Activated naive CD4-positive, alpha-beta T cell treated with Interleukin-2 at 50 U/mL for 16 hours (primary cell): Measurements from ENCODE around the gene CSRP1.
A peak's percentile ranks its signal among the peaks of the same experiment; 100 is the strongest.
"Not testable (repeated sequence)": the region's sequence is repeated elsewhere in the genome, so short reads cannot be mapped to it uniquely, and the experiment has no call there.

Experiments used
- DNase-seq: peaks from one replicate; pipeline ENCODE4 v3.0.0-alpha.2; 2020

The CSRP1 gene

DNA sequence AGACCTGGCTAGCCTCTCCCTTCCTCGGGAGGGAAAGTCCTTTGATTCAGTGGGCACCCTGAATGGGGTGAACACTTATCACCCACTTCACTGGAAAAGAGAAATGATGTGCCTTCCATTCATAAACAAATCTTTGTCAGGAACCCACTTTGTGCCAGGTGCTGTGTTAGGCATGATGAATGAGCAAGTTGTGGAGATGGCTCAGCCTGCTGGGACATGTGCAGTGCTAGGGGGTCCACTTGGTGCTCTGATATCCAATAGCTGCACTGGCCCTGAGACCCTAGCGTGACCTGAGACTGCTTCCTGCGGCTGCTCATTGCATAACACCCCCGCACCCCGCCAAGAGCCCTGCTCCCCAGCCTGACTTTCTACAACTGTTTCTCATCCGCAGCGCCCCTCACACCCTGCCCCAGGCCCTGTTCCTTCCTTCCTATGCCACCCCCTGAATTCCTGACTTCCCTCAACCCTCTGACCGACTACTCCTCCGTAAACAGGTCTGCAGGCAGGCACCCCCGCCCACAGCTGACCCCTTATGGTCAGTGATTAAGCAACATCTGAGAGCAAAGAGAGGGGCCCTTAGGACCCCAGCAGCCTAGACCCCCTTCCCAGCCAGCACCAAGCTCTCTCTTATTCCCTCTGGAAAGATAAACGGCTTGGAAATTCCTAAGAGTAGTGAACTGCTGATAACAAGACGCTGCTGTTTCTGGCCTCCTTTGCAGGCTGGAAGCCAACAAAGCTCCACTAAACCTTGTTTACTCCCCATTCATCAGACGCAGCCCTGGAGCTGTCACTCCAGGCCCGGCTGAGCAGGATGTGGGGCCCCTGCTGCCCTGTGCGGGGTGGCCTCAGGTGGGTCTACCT is 12.9 kb downstream of the CSRP1 start:
- DNase-seq = no peak

- not testable (repeated sequence) for DNase-seq
Measured at GRCh38 chr1:201493026-201493656, 13.8 kb downstream of the CSRP1 start.

GRCh38 chr1:201491896-201492511 is 14.9 kb downstream of the CSRP1 start:
- no peak for DNase-seq

- DNase-seq = no peak
Measured at GRCh38 chr1:201490708-201491131, 16.2 kb downstream of the CSRP1 start.

DNA sequence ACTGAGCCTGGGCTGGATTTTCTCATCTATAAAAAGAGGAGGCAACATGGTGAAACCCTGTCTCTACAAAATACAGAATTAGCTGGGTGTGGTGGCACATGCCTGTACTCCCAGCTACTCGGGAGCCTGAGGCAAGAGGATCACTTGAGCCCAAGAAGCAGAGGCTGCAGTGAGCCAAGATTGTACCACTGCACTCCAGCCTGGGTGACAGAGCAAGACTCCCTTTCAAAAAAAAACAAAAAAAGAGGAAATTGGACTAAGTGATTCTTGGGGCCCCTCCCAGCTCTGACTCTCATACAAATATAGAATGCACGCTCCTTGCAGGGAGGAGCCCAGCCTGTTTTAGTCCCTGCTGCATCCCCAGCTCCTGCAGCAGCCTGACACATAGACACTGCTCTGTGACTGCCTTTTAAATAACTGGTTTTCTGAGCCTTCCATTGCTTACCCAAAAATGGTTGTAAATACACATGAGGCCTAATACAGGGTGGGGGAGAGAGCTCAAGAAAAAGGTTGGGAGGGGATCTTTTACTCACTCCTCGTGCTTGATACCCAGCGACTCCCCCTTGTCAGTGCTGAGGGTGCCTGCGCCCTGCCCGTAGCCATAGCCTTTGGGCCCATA is 17.2 kb downstream of the CSRP1 start:
- DNase-seq = no peak

DNA sequence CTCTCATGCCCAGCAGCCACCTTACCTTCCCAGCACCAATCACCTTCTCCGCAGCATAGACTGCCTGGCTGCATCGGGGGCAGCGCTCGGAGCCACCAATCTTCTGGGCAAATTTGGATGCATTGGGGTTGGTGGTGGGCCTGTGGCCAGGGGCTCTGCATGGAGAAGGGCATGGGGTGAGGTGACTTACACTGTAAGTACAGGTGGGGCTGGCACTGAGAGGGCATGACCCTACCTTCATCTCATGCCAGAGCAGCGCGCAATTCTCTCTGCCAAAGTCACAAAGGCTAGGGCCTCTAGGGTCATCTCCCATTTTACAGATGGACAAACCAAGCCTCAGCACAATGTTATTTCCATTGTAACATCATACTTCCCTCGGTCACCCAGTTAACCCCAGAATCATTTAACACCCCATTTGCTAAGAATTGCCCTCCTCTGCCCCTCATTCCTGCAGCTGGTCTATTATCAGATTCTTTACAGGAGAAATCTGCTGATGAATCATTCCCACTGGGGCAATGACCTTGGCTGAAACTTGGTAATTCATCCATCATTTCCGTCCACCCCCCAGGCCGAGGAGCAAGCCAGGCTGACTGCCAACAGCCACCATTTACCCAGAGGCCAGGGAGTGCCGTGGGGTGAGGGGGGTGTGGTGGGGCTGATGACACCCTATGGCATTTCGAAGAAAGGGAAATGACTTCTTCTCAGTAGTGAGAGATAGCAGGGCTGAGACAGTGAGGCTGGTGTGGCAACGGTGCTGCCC is 17.9 kb downstream of the CSRP1 start:
- no peak for DNase-seq

- no peak for DNase-seq
Measured at GRCh38 chr1:201487742-201488141, 19.2 kb downstream of the CSRP1 start.

DNA sequence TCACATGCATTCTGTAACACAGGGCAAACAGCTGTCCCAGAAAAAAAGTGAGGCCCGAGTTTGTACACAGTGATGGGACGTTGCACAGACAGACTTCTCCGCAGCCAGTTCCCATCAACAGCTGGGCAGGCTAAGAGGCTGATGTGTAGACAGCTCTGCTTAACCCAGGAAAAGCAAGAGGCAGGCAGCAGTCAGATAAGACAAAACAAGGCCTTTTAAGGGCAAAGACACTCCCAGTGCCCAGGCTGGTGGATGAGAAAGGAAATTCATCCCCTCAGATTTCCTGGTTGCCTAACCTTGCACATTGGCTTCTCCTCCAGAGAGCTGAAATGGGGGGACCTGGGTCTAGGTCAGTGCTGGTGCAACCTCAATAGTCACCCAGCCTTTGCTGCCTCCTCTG is 20.7 kb downstream of the CSRP1 start:
- no peak for DNase-seq

DNA sequence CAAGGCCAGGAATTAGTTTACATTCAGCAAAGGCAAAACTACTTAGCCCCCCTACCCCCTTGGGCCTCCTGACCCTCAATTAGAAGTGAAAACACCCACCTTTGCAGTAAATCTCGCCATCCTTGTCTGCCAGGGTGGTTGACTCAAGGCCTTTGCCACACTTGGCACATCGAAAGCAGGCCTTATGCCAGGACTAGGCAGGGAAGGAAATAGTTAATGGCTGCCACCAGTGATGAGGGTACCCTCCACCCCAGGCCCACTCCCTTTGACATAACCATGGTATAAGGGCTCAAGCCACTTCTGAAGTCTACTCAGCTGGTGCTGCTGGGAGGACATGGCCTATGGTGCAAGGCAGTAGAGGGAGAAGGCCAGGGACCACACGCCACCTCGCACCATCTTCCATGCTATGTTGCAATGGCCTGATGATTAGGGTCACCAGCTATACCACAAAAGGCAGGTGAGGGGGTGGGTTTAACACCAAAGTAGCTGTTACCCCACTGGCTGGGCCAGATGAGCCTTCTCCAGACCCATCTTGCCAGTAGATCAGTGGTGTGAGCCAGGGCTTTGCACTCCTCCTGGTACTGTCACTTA is 21.6 kb downstream of the CSRP1 start:
- DNase-seq = no peak

DNA sequence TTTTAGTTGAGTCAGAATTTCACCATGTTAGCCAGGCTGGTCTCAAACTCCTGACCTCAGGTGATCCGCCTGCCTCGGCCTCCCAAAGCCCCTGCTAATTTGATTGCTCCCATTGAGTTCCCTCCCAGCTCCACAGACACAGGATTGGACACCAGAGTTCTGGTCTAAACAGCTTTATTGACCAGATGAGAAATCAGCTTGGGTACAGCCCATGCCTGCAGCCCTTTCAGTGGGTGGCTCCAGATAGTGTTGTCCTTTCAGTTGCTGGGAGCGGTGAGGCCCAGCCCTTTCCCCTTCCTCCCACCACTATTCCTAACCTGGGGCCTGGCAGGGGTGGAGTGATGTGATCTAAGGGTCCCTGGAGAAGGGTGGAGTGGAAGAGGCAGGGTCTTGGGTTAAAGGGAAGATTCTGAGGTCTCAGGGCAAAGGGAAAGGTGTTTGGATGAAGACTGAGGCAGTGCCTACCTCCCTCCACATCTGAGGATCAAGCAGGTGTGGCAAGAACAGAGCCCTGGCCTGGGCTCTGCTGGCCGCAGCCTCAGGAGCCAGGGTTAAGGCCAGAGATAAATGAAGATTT is 23.5 kb downstream of the CSRP1 start:
- DNase-seq = no peak

GRCh38 chr1:201482755-201483154 is 24.2 kb downstream of the CSRP1 start:
- no peak for DNase-seq

DNA sequence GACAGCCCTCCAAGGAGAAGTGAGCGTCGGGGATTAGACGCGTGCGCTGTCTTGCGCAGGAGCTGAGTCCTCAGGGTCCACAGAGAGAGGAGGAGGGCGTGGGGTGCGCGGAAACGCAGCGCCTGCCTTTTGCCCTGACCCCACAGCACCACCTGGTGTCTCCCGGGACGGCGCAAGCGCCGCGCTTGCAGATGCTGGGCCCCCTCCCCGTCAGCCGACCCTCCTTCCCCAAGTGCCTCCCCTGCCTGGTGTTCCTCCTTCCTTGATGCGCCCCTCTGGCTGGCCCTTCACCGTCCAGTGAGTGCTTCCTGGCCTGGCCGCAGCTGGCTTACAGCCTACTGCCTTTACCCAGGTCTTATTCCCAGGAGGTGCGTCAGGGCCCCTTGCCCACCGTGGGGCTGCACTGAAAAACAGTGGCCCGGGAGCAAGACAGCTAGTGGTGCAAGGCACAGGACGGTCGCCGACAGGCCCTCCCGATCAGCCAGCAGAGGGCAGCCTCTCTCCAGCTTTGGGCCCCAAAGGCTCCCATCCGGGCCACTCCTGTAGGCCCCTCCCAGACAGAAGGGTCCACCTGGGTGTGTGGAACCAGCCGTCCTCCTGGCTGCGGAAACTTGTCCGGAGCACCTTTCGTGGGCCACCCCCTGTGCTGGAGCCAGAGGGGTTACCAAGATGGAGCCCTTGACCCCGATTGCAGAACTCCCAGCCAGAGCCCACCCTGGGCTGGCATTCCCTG is 25.0 kb downstream of the CSRP1 start:
- peak; percentile 85 for DNase-seq

DNA sequence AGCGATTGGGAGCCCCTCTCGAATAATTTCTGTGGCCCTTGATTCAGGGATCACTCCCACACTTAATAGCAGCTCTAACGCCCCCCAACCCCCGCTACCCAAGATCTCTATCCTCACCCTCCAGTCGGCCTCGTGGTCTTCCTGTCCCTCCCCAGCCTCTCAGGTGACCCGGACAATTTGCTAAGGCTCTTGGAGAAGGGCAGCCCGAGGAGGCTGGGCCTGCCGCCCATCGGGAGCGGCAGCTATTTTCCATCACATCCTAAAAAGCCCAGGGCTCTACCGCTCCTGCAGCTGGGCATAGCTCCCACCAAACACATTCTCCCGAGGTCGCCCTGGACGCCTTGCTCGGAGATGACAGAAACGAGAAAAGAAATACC is 25.9 kb downstream of the CSRP1 start:
- no peak for DNase-seq

DNA sequence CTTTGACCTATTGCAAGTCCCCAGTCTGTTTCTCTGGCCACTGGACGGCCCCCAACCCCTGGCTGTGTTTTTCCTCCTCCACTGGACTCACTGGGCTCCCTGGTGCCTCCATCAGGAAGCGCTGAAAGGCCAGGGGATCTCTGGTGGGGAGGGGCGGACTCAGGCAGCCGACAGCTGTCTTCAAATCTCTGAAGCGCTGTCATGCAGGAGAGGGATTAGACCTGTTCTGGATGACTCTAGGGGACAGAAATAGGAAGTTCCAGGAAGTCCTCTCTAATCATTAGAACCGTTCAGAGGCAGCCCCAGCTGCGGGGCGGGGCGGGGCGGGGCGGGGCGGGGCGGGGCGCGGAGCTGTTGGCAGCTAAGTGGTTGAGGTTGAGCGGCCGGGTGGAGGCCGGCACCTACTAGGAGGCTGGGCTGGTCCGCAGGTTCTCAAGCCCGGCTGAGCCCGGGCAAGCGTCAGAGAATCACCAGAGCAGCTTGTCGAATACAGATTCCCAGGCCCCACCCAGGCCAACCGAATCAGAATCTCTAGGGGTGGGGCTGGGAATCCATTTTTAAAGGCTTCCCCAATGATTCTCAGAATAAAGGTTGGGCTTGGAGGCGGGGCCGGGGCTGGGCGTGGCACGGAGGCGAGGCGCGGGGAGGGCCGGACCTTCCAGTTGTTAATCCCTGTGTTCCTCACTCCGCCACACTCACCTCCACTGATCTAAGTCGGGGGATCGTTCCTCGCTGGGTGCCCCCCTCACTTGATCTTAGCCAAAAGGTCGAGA is 26.5 kb downstream of the CSRP1 start:
- DNase-seq = peak; percentile 75

- no peak for DNase-seq
Measured at GRCh38 chr1:201479201-201479730, 27.7 kb downstream of the CSRP1 start.

DNA sequence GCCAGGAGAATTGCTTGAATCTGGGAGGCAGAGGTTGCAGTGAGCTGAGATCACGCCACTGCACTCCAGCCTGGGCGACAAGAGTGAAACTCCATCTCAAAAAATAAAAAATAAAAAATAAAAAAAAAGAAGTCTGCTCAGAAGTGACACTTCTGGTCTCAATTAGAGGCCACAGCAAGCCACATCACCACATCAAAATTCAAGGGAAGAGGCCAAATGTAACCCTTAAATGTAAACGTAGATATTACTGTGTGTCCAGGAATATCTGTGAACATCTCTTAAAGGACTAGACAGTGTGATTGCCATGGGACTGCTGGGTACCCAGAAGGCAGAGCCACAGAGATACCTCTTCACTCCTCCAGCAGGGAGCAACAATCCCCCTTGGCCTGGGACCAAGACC is 28.3 kb downstream of the CSRP1 start:
- not testable (repeated sequence) for DNase-seq

DNA sequence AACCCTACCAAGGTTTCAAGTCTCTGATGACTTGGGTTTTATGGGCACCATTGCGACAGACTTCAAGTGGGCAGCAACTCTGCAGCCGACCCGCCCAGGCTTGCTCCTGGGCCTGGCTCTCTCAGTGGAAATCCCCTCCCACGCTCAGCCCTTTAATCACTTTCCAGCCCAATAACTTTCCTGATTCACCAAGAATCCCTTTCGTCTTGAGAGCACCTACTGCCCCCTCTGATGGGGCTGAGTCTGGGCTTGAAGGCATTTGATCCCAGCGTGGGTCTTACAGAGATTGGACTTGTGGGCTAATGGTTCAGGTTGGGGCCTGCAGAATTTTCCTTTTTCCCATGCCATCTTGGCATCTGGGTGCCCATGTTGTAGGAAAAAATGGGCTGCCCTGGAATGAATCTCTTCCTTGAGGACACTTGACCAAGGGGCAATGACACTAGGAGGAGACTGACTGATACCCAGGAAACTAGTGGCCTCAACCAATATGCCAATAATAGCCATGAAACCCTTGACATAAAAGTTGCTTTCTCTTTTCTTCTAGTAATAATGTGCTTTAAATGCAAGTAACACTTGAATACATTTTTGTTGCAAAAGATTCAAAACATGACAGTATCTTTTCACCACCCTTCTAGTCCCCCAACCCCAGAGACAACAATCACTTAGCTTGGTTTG is 30.1 kb downstream of the CSRP1 start:
- DNase-seq = no peak

- no peak for DNase-seq
Measured at GRCh38 chr1:201475915-201476669, 30.8 kb downstream of the CSRP1 start.

GRCh38 chr1:201475130-201475529 is 31.8 kb downstream of the CSRP1 start:
- DNase-seq = no peak
